Smooth muscle cell (in vitro differentiated cells): Measurements from ENCODE around the gene CDC26. TPM values are rescaled to one million over a fixed set of nuclear protein-coding genes. Genes with fewer than 3 reads are reported as not detected.

Experiments
- DNase-seq: peaks from one replicate; lab custom pipeline; 2025; ENCODE audit not compliant: unreplicated experiment; lab: John Stamatoyannopoulos, UW
- H2AFZ ChIP-seq: fragments of 200-600 bp; sonication (generic); 2 replicates; pipeline ENCODE4 v1.6.0; 2016; ENCODE audit warnings: antibody characterized with exemption, low read depth, mild to moderate bottlenecking
- H3F3A ChIP-seq: fragments of 200-600 bp; sonication (generic); 2 replicates; pipeline ENCODE4 v1.6.0; 2017; ENCODE audit warnings: antibody characterized with exemption, low read depth
- H3K27ac ChIP-seq: fragments of 200-600 bp; sonication (generic); 2 replicates; pipeline ENCODE4 v1.5.1; 2016; ENCODE audit warnings: low read depth, mild to moderate bottlenecking
- H3K27me3 ChIP-seq: fragments of 200-600 bp; sonication (generic); 2 replicates; pipeline ENCODE4 v1.6.1; 2016; ENCODE audit warnings: low read depth, mild to moderate bottlenecking
- H3K36me3 ChIP-seq: fragments of 200-600 bp; sonication (generic); 2 replicates; pipeline ENCODE4 v1.5.1; 2016; ENCODE audit warnings: low read depth
- H3K4me1 ChIP-seq: fragments of 200-600 bp; sonication (generic); 2 replicates; pipeline ENCODE4 v1.5.1; 2016; ENCODE audit warnings: low read depth
- H3K4me2 ChIP-seq: fragments of 200-600 bp; sonication (generic); 2 replicates; pipeline ENCODE4 v1.6.0; 2016; ENCODE audit warnings: mild to moderate bottlenecking
- H3K4me3 ChIP-seq: fragments of 200-600 bp; sonication (generic); 2 replicates; pipeline ENCODE4 v1.5.1; 2016; ENCODE audit warnings: mild to moderate bottlenecking
- H3K79me2 ChIP-seq: fragments of 200-600 bp; sonication (generic); 2 replicates; pipeline ENCODE4 v1.6.0; 2016; ENCODE audit warnings: low read depth, mild to moderate bottlenecking
- H3K9ac ChIP-seq: fragments of 200-600 bp; sonication (generic); 2 replicates; pipeline ENCODE4 v1.6.0; 2016; ENCODE audit warnings: low read depth
- H3K9me3 ChIP-seq: fragments of 200-600 bp; sonication (generic); replicated peaks from 2 replicates; pipeline ENCODE4 v1.5.1; 2016; ENCODE audit warnings: low read depth
- H4K20me1 ChIP-seq: fragments of 200-600 bp; sonication (generic); 2 replicates; pipeline ENCODE4 v1.6.0; 2016; ENCODE audit warnings: low read depth
- WGBS: methylation state at CpG from one replicate; pipeline ENCODE4 v1.1.7; 2016; ENCODE audit warnings: low lambda C conversion rate; 5-methylcytosine and 5-hydroxymethylcytosine counted together
- polyA plus RNA-seq: library from polyadenylated mRNA; unstranded; fragments of >200 nt; fragmentation: Nextera tagmentation; extraction: Ambion mirVana; gene quantifications from 2 replicates; pipeline ENCODE4 v1.2.1, GENCODE V29; 2016
- total RNA-seq: library from RNA; depleted of rRNA; stranded (reverse); fragments of >200 nt; gene quantifications from 2 replicates; pipeline ENCODE4 v1.2.3, GENCODE V29; 2014
- TF ChIP-seq, protein P1 (sequence below): fragments of 200-600 bp; sonication (generic); IDR thresholded peaks from 2 replicates; pipeline ENCODE4 v1.5.1; 2017; ENCODE audit warnings: borderline replicate concordance, mild to moderate bottlenecking, antibody characterized with exemption; ENCODE audit not compliant: insufficient read depth, poor library complexity, severe bottlenecking

The CDC26 gene
- total RNA-seq (44.8 and 49.3 TPM in 2 replicates), polyA plus RNA-seq (59.8 and 61.8 TPM in 2 replicates)

- peaks cover 6% of the 10 kb centered on the region for H4K20me1 ChIP-seq
- peaks cover 19% of the 10 kb centered on the region for H3K36me3 ChIP-seq
- H3K9ac ChIP-seq = peak within 1 kb of the TSS; percentile 95
- peaks cover 10% of the 10 kb centered on the region for H3K4me1 ChIP-seq
- peak within 1 kb of the TSS; percentile 70 for H3K4me3 ChIP-seq
- H3K79me2 ChIP-seq = peaks cover 36% of the 10 kb centered on the region
- H3F3A ChIP-seq = no peaks in the 10 kb centered on the region
- no peaks in the 10 kb centered on the region for H3K9me3 ChIP-seq
- peak; percentile 82 for DNase-seq
- no peaks in the 10 kb centered on the region for H3K27me3 ChIP-seq
- WGBS = under 1% methylated on average over 60 of the region's 63 CpGs
- H3K27ac ChIP-seq = peak within 1 kb of the TSS; percentile 93
- peak within 1 kb of the TSS; percentile 85 for H2AFZ ChIP-seq
- peak within 1 kb of the TSS; percentile 92 for H3K4me2 ChIP-seq
- TF ChIP-seq, protein P1, sequence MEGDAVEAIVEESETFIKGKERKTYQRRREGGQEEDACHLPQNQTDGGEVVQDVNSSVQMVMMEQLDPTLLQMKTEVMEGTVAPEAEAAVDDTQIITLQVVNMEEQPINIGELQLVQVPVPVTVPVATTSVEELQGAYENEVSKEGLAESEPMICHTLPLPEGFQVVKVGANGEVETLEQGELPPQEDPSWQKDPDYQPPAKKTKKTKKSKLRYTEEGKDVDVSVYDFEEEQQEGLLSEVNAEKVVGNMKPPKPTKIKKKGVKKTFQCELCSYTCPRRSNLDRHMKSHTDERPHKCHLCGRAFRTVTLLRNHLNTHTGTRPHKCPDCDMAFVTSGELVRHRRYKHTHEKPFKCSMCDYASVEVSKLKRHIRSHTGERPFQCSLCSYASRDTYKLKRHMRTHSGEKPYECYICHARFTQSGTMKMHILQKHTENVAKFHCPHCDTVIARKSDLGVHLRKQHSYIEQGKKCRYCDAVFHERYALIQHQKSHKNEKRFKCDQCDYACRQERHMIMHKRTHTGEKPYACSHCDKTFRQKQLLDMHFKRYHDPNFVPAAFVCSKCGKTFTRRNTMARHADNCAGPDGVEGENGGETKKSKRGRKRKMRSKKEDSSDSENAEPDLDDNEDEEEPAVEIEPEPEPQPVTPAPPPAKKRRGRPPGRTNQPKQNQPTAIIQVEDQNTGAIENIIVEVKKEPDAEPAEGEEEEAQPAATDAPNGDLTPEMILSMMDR = no peak
Measured at GRCh38 chr9:113275157-113276131, at the start of gene CDC26, which contains the start of gene PRPF4. Gene CDC26, minus strand, starts transcription at chr9:113275572. Its CDS starts 3,065 bp downstream, at chr9:113272507. Gene PRPF4, plus strand, starts transcription at chr9:113275658. Its CDS starts 86 bp downstream, at chr9:113275744.

DNA sequence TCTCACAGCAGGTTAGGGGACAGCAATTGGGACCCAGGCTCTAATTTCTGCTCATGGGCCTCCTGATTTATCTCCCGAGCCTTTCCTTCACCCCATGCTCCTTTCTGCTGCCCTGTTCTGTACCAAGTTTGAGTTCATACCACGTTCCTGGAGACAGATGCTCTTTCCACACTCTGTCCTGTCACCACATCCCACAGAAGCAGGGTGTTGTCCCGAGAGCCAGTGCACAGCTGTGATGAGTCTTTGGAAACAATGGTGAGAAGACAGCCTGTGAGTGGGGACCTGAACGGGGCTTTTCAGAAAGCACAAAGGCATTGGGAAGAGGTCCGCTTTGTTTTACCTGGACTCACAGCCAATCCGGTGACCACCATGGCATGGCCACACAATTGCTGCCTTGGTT lies 47.3 kb upstream of the CDC26 start:
- H3K4me2 ChIP-seq = no peak overlapping the region
- no peaks in the 10 kb centered on the region for H4K20me1 ChIP-seq
- DNase-seq = no peak
- no peak overlapping the region for H2AFZ ChIP-seq
- 77% methylated on average over 6 of the region's 6 CpGs for WGBS
- no peaks in the 10 kb centered on the region for H3K27me3 ChIP-seq
- H3K9ac ChIP-seq = no peak overlapping the region
- TF ChIP-seq, protein P1 = no peak
- H3K4me1 ChIP-seq = no peaks in the 10 kb centered on the region
- H3K36me3 ChIP-seq = no peaks in the 10 kb centered on the region
- H3K9me3 ChIP-seq = no peaks in the 10 kb centered on the region
- no peak overlapping the region for H3K27ac ChIP-seq
- H3K4me3 ChIP-seq = no peak overlapping the region
- H3F3A ChIP-seq = no peaks in the 10 kb centered on the region
- H3K79me2 ChIP-seq = no peaks in the 10 kb centered on the region

GRCh38 chr9:113320051-113320450 lies 44.7 kb upstream of the CDC26 start:
- Histone ChIP-seq H3K36me3 (no peaks in the 10 kb centered on the region), H3K9me3 (no peaks in the 10 kb centered on the region), H3K4me2 (no peak overlapping the region), H3K9ac (no peak overlapping the region), H4K20me1 (no peaks in the 10 kb centered on the region), H3K79me2 (no peaks in the 10 kb centered on the region), H3K27me3 (no peaks in the 10 kb centered on the region), H3F3A (no peaks in the 10 kb centered on the region), H3K4me3 (no peak overlapping the region), H3K27ac (no peak overlapping the region), H2AFZ (no peak overlapping the region), H3K4me1 (no peaks in the 10 kb centered on the region)
- DNase-seq = no peak
- whole genome bisulfite sequencing = 85% methylated on average over 3 of the region's 3 CpGs
- TF ChIP-seq, protein P1 = no peak
